HEK293T (cell line): Measurements from ENCODE around the gene OSGEPL1.

ENCODE experiments used
- ARNT ChIP-seq: fragments of 450-650 bp; IDR thresholded peaks from 2 replicates; pipeline ENCODE4 v1.6.1; 2017; ENCODE audit warnings: mild to moderate bottlenecking
- BHLHE40 ChIP-seq: fragments of 450-650 bp; IDR thresholded peaks from 2 replicates; pipeline ENCODE4 v1.6.1; 2016; ENCODE audit warnings: mild to moderate bottlenecking, moderate library complexity, borderline replicate concordance
- CTBP1 ChIP-seq: fragments of 450-650 bp; IDR thresholded peaks from 2 replicates; pipeline ENCODE4 v1.6.1; 2016; ENCODE audit warnings: borderline replicate concordance
- ELF4 ChIP-seq: fragments of 450-650 bp; IDR thresholded peaks from 2 replicates; pipeline ENCODE4 v1.6.1; 2017; ENCODE audit warnings: antibody characterized with exemption
- FOXA1 ChIP-seq: fragments of 450-650 bp; IDR thresholded peaks from 2 replicates; pipeline ENCODE4 v1.6.1; 2016; ENCODE audit warnings: mild to moderate bottlenecking
- FOXK2 ChIP-seq: fragments of 450-650 bp; IDR thresholded peaks from 2 replicates; pipeline ENCODE4 v1.6.1; 2016; ENCODE audit warnings: mild to moderate bottlenecking
- FOXM1 ChIP-seq: fragments of 450-650 bp; IDR thresholded peaks from 2 replicates; pipeline ENCODE4 v1.6.1; 2017; ENCODE audit warnings: mild to moderate bottlenecking, borderline replicate concordance
- HDGF ChIP-seq: fragments of 450-650 bp; IDR thresholded peaks from 2 replicates; pipeline ENCODE4 v1.6.1; 2017; ENCODE audit warnings: antibody characterized with exemption, borderline replicate concordance
- NFRKB ChIP-seq: fragments of 450-650 bp; IDR thresholded peaks from 2 replicates; pipeline ENCODE4 v1.6.1; 2016; ENCODE audit warnings: mild to moderate bottlenecking, moderate library complexity
- SP1 ChIP-seq: fragments of 450-650 bp; IDR thresholded peaks from 2 replicates; pipeline ENCODE4 v1.6.1; 2017
- SUZ12 ChIP-seq: fragments of 450-650 bp; IDR thresholded peaks from 2 replicates; pipeline ENCODE4 v1.6.1; 2016; ENCODE audit warnings: mild to moderate bottlenecking
- TARDBP ChIP-seq: fragments of 450-650 bp; IDR thresholded peaks from 2 replicates; pipeline ENCODE4 v1.6.1; 2016
- TF ChIP-seq, protein P1 (sequence below): fragments of 450-650 bp; IDR thresholded peaks from 2 replicates; pipeline ENCODE4 v1.6.1; 2016

DNA sequence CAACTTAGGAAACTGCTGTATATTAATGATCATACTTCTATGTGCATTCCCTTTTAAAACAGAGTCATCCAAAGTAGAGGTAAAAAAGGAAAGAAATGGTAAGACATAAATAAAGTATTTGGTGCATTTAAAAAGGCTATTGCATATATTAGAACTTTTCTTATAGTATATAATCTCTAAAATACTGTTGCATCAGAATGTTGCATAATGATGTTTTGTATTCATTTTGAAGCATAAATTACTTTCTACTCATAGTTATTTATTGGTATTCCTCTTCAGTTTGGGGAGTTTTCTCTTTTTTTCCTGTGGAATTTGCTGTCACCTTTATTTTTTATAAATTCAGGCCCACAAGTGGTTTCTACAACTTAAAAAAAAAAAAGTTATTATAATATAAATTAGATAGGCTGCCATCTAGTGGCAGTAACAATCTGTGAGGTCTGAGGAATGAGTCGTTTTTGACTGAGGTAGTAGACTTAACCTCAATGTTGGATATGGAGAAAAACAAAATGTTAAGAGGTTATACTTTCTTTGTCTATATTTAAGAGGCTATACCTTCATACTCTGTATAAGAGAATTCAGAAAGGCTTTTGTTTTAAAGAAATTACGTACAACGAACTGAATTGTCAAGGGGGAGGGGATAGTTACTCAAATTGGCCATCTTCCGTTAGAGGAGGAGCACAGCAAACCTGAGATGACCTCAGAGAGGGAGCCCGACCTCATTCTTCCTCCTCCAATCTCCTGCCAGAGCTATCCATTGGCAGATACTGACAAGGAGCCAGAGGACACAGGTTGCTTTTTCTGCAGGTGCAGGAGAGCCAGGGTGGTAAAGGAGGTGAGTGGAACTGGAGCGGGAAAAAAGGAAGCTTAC is 64.3 kb downstream of the OSGEPL1 start:
- TF ChIP-seq BHLHE40 (no peak), SP1 (no peak), HDGF (no peak), TARDBP (no peak), SUZ12 (no peak), ELF4 (no peak), NFRKB (no peak), FOXK2 (no peak), FOXA1 (no peak), CTBP1 (no peak), ARNT (no peak), FOXM1 (no peak)
- TF ChIP-seq, protein P1, sequence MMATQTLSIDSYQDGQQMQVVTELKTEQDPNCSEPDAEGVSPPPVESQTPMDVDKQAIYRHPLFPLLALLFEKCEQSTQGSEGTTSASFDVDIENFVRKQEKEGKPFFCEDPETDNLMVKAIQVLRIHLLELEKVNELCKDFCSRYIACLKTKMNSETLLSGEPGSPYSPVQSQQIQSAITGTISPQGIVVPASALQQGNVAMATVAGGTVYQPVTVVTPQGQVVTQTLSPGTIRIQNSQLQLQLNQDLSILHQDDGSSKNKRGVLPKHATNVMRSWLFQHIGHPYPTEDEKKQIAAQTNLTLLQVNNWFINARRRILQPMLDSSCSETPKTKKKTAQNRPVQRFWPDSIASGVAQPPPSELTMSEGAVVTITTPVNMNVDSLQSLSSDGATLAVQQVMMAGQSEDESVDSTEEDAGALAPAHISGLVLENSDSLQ, result no peak
